ENCODE measurements around the gene RNASET2. TPM values are rescaled to one million over a fixed set of nuclear protein-coding genes. Genes with fewer than 3 reads are reported as not detected.

Gene RNASET2, protein sequence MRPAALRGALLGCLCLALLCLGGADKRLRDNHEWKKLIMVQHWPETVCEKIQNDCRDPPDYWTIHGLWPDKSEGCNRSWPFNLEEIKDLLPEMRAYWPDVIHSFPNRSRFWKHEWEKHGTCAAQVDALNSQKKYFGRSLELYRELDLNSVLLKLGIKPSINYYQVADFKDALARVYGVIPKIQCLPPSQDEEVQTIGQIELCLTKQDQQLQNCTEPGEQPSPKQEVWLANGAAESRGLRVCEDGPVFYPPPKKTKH
- 14.3 TPM for polyA plus RNA-seq (ENCODE audit: insufficient read length)

- peak; percentile 58 for DNase-seq (ENCODE audit: low read depth)
Observed at GRCh38 chr6:166956444-166957086, at the start of gene RNASET2. Gene RNASET2, minus strand, starts transcription at chr6:166956550. Its CDS starts 368 bp downstream, at chr6:166956182.

- no peak for DNase-seq (ENCODE audit: low read depth)
Observed at GRCh38 chr6:167005350-167006159, 49.2 kb upstream of the RNASET2 start.

DNA sequence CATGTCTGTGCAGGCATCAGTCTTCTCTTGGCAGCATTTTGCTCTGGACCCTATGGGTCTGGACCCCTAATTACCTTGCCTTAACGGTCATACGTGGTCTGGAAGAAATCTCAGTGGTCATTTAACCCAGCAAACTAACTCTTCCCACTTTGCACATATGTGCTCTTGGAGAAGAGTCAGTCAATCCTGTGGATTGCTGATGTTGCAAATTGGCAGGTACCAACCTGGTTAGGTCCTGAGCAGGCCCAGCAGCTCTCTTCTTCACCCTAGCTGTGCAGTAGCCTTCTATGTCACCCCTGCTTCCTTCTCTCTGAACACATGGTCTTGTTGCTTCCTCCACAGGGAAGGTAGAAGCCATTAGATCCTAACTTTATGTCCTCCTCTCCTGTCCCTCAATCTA, 44.4 kb upstream of the RNASET2 start:
- DNase-seq (ENCODE audit: low read depth) = no peak

GRCh38 chr6:166999884-167000253, 43.5 kb upstream of the RNASET2 start:
- DNase-seq (ENCODE audit: low read depth) = no peak

DNA sequence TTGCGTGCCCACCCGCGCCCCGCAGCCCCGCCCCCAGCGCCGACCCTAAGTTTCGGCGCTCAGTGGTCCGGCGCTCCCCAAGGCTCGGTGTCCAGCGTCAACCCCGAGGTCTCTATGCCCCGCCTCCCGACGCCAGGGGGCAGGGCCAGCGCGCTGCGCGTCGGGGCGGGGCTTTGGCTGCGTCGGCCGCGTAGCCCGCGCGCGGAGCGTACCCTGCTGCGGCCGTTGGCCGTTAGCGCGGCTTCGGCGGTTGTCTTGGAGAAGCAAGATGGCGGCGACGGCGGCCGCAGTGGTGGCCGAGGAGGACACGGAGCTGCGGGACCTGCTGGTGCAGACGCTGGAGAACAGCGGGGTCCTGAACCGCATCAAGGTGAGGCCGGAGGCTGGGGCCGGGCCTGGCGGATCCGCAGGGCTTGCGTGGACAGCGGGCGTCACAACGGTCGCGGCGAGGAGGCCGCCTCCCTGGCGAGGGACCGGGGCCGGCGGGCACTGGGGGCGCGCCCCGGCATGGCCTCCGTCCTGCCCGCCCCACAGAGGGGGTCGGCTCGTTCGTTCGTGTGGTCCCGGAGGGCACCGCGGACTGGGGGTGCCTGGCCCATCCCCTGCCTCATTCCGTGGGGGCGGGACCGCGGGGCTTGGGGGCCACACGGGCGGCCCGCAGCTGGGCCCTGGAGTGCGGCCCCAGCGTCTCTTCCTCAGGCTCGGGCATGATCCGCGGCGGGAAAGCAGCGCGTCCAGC, 43.0 kb upstream of the RNASET2 start, which contains the start of gene CEP43:
TSS of gene CEP43 (plus strand) at position 253 of the 739 bp plus-strand sequence. CDS start at position 269, 16 bp downstream.
- DNase-seq (ENCODE audit: low read depth) = peak; percentile 81

GRCh38 chr6:166998256-166999144, 42.1 kb upstream of the RNASET2 start:
- DNase-seq (ENCODE audit: low read depth) = no peak

- no peak for DNase-seq (ENCODE audit: low read depth)
Observed at GRCh38 chr6:166997768-166998255, 41.5 kb upstream of the RNASET2 start.

GRCh38 chr6:166997348-166997747, 41.0 kb upstream of the RNASET2 start:
- DNase-seq (ENCODE audit: low read depth) = no peak

- no peak for DNase-seq (ENCODE audit: low read depth)
Observed at GRCh38 chr6:166996406-166996805, 40.1 kb upstream of the RNASET2 start.

- DNase-seq (ENCODE audit: low read depth) = no peak
Observed at GRCh38 chr6:166989427-166990032, 33.2 kb upstream of the RNASET2 start.

DNA sequence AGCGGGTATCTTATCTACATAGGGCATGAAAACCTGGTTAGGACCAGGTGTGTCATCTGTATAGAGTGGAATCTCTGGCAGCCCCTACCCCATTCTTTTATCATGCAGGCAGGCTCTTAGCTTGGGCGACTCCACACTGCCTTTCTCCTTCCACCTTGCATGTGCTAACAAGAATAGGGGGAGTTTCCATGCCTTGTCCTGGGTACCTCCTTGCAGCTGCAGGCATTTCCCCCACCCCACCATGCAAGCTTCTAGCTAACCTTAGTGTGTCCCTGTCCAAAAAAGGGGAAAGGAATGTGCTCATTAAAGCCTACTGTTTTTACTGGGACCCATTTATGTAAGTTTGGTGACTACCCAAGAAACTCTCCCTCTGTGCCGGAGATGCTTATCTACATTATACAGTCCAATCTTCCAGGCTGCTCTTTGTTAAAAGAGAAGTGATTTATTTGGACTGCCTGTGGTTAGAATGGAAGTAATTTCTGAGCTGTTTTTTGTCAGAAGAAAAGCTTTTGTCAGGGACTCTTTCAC, 32.4 kb upstream of the RNASET2 start:
- DNase-seq (ENCODE audit: low read depth) = no peak

DNA sequence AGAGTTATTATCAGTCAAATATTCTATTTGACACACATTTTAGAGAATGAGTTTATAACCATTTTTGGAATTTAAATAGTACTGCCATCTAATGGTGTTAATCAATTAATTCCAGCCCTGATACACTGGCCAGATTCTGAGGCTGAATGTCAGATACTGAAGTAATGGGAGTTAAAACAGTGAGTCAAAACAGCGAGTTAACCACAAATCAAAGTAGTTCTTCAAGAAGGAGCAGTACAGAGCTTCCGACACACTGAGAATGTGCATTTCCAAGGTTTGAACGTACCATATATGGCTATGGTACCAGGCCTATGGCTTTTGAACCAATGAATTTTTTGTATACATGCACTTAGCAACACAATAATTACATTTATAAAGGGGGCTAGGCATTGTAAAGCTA, 31.6 kb upstream of the RNASET2 start:
- no peak for DNase-seq (ENCODE audit: low read depth)

- no peak for DNase-seq (ENCODE audit: low read depth)
Observed at GRCh38 chr6:166987448-166987847, 31.1 kb upstream of the RNASET2 start.

- DNase-seq (ENCODE audit: low read depth) = no peak
Observed at GRCh38 chr6:166980738-166981137, 24.4 kb upstream of the RNASET2 start.

DNA sequence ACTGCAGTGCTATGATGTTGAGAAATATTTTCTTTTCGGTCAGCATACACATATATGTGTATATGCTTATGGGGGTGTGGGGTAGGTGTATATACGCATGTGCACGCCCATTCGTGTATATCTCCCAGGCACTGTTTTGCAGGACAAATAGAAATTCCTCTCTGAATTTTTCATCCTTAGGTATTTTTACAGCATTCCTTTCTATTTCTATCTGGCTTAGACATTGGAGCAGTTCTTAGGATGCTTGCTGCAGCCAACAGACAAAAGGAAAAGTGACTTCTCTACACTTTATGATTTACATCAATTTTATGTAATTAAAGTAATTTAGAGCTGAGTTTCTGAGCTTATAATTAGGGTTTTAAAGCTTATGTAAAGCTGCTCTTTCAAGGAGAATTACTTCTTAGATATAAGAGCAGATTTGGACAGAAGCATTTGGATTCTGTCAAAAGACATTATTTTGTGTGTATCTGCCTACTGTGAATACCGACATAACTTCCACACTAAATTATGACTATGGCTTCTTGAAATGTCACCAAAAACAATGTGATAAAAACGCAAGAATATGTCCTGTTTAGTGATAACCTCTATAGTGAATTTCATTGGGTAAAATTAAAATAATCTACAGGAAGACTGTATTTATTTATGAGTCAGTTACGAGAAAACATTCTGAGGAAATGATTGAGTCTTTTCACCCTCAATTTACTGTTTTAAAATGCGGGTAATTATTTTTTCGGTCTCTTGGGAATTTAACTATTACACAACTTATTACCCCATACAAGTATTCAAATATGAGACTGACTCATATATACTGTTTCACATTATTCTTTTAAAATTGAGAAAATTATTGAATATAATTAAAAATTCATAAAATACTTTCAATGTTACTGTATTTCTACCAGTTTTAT, 21.5 kb upstream of the RNASET2 start:
- DNase-seq (ENCODE audit: low read depth) = no peak

- no peak for DNase-seq (ENCODE audit: low read depth)
Observed at GRCh38 chr6:166976636-166977035, 20.3 kb upstream of the RNASET2 start.

DNA sequence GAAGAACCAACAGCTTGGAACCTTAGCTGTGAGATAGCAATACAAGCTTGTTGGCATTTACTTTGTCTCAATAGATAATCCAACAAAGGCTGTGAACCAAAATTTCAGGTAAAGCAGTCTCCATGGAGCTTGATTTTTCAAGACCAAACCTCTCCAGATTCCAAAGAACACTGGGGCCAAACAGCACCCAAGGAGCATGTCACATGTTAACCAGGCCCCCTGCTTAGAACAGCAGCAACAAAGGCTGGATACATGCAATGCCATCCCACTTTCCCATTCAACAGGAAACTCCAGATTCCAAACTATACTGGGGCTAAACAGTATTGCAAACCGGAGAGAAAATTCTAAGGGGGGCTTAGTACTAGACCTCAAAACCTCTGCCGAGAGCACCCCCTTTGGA, 15.8 kb upstream of the RNASET2 start:
- DNase-seq (ENCODE audit: low read depth) = no peak

DNA sequence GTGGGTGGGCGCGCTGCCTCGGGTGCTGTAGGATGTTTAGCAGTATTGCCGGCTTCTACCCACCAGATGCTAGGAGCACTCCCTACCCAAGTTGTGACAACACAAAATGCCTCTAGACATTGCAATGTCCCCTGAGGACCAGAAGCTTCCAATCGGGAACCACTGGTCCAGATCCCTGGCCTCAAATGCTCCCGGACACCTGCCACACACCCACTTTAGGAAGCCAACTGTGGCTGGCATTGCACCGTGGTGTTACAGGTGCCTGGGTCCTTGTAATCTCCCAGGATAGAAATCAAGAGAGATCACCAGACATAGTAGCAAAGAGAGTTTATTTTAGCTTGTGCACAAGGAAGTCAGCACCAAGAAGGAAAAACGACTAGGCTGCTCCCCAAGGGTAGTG, 14.9 kb upstream of the RNASET2 start:
- DNase-seq (ENCODE audit: low read depth) = no peak

DNA sequence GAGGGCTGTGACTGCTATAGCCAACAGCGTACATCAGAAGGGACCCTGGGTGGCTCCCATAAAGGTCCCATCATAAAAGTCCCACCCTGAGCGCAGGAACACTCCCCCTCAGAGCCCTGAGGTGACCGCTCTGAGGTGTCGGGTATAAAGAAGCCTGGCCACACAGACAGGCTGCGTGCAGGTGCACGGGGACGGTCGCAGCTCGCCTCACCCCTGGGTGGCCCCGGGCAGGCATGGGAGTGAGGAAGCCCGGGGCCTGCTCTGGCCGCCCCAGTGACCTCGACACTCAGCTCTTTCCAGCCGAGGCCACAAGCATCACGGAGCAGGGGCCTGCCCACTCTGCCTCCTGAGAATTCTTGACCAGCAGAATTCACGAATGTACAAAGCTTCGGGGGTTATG, 14.4 kb upstream of the RNASET2 start:
- no peak for DNase-seq (ENCODE audit: low read depth)

Data from forelimb muscle (tissue), 1 donor.